ENCODE results near the gene EFCC1. TPM values are rescaled to one million over a fixed set of nuclear protein-coding genes. Genes with fewer than 3 reads are reported as not detected.

Gene EFCC1
- total and polyA plus RNA-seq, 3 donors from 2014 or later = 2.6 to 2.9 (median 2.8) TPM

DNA sequence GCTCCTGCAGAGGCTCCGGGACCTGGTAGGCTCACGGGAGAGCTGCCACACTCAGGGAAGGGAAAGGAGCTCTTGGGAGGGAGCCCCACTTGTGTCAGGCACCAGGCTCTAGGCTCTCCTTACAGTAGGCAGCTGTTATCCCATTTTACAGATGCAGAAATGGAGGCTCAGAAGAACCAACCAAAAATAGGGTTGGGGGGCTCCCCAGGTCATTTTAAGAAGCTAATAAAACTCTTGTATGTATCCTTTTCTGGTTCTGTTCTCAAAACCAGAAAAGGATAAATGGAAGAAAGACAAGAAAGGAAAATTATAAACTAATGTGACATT is 36.0 kb downstream of the EFCC1 start:
- TF ChIP-seq, protein P1, sequence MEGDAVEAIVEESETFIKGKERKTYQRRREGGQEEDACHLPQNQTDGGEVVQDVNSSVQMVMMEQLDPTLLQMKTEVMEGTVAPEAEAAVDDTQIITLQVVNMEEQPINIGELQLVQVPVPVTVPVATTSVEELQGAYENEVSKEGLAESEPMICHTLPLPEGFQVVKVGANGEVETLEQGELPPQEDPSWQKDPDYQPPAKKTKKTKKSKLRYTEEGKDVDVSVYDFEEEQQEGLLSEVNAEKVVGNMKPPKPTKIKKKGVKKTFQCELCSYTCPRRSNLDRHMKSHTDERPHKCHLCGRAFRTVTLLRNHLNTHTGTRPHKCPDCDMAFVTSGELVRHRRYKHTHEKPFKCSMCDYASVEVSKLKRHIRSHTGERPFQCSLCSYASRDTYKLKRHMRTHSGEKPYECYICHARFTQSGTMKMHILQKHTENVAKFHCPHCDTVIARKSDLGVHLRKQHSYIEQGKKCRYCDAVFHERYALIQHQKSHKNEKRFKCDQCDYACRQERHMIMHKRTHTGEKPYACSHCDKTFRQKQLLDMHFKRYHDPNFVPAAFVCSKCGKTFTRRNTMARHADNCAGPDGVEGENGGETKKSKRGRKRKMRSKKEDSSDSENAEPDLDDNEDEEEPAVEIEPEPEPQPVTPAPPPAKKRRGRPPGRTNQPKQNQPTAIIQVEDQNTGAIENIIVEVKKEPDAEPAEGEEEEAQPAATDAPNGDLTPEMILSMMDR (IDR thresholded peaks at IDR 0.05) = no peak
- TF ChIP-seq POLR2A (IDR thresholded peaks at IDR 0.05) = no peak
- Histone ChIP-seq H3K27me3 (no peaks in the 10 kb centered on the region), H3K36me3 (ENCODE audit: low read depth, missing control alignments) (no peaks in the 10 kb centered on the region), H3K4me1 (no peaks in the 10 kb centered on the region), H3K4me3 (no peak overlapping the region), H3K27ac (no peak overlapping the region), H3K9me3 (no peaks in the 10 kb centered on the region)
- intact Hi-C loops (cut with DNase I; ENCODE audit: low total_unique reads) = no loop called here
- WGBS, 2 donors = 31 to 92% methylated on average over 2 of the region's 2 CpGs
- DNase-seq = no peak

DNA sequence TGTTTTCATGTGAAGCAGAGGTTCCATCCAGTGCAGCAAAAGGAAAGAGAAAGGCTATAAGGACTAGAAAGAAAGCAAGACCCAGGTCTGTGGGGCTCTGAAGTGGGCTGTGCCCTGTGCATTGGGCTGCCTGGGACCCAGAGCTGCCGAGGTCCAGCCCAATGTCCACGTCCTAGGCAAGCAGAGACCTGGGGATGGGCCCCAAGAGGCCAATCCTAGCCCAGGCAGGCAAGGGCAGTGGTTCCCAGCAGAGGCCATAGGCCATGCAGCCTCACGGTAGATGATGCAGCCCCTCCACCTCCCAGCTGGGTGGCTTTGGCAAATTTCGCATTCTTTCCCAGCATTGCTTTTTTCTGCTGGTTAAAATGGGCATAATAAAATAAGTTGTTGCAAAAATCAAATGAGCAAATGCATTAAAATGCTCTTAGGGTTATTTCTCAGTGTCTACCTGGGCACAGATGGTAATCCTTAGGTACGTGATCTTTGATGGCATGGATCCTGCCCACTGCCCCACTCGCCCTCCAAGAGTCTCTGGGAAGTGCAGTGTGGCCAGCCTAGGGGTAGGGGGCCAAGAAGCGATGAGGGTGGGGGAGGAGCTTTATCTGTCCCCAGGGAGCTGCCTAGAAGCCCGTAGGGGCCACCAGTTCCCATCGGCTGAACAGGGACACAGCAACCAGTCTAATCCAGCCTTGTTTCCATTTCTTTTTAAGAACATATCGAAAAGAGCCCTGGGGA is 37.2 kb downstream of the EFCC1 start:
- H3K27ac ChIP-seq = no peak overlapping the region
- H3K4me3 ChIP-seq = no peak overlapping the region
- DNase-seq = no peak
- no peak for TF ChIP-seq POLR2A (IDR thresholded peaks at IDR 0.05)
- TF ChIP-seq, protein P1 (IDR thresholded peaks at IDR 0.05) = no peak
- intact Hi-C loops (cut with DNase I; ENCODE audit: low total_unique reads) = no loop called here
- no peaks in the 10 kb centered on the region for H3K9me3 ChIP-seq
- H3K27me3 ChIP-seq = no peaks in the 10 kb centered on the region
- WGBS, 2 donors = 75 to 82% methylated on average over 10 of the region's 10 CpGs
- no peaks in the 10 kb centered on the region for H3K4me1 ChIP-seq
- no peaks in the 10 kb centered on the region for H3K36me3 ChIP-seq (ENCODE audit: low read depth, missing control alignments)

DNA sequence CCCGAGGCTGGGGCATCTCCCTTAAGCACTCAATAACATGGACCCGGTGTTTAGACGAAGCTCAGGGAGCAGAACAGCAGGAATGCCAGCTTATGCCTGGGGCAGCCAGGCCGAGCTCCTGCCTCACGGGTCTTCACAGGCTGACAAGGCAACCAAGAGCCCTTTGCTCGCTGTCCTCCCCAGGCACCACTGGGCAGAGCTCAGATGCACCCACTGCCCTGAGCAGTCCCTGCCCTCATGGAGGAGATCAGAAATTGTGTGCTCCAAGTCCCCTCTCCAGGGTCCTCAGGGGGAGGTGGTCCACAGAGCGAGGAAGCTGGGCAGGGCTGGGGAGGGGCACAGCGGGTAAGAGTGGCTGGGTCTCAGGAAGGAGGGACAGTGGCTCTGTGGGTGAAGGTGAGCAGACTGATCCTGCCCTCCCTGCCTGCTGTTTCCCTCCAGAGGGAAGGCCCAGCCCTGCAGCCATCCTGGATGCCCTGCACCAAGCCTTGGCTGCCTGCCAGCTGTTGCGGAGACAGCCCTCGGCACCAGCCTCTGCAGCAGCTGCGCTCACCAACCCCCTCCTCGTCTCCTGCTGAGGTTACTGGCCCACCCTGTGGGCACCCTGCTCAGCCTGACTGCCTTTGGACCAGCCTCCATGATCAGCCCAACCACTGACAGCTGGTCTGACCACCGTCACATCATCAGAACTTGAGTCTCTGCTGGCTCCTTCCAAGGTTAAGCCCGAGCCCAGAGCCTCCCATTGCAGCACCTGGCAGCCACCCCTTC is 38.4 kb downstream of the EFCC1 start:
- Histone ChIP-seq H3K4me1 (no peaks in the 10 kb centered on the region), H3K27ac (no peak overlapping the region), H3K36me3 (ENCODE audit: low read depth, missing control alignments) (no peaks in the 10 kb centered on the region), H3K27me3 (no peaks in the 10 kb centered on the region), H3K4me3 (no peak overlapping the region), H3K9me3 (no peaks in the 10 kb centered on the region)
- TF ChIP-seq POLR2A (IDR thresholded peaks at IDR 0.05) = no peak
- TF ChIP-seq, protein P1 (IDR thresholded peaks at IDR 0.05) = no peak
- WGBS, 2 donors = 70% methylated on average over 4 to 14 of the region's 14 CpGs
- intact Hi-C loops (cut with DNase I; ENCODE audit: low total_unique reads) = no loop called here
- DNase-seq = no peak

DNA sequence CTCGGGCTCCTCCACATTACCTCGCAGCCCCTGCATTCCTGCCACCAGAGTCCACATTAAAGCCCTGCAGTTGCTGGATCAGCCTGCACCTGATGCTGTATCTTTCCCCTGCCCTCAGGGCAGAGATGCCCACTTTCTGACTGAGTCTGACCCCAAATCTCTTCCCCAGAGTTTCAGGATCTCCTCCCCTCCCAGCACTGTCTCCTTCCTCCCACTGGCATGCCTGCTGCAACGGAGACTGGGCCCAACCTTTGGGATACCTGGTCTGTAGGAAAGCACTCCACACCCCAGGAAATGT is 38.9 kb downstream of the EFCC1 start:
- intact Hi-C loops (cut with DNase I; ENCODE audit: low total_unique reads) = no loop called here
- no peak overlapping the region for H3K4me3 ChIP-seq
- TF ChIP-seq POLR2A (IDR thresholded peaks at IDR 0.05) = no peak
- TF ChIP-seq, protein P1 (IDR thresholded peaks at IDR 0.05) = no peak
- no peak for DNase-seq
- WGBS, 2 donors = 64 to 75% methylated on average over 3 of the region's 3 CpGs
- H3K9me3 ChIP-seq = no peaks in the 10 kb centered on the region
- no peaks in the 10 kb centered on the region for H3K27me3 ChIP-seq
- no peaks in the 10 kb centered on the region for H3K4me1 ChIP-seq
- H3K36me3 ChIP-seq (ENCODE audit: low read depth, missing control alignments) = no peaks in the 10 kb centered on the region
- no peak overlapping the region for H3K27ac ChIP-seq
